ENCODE results near the gene SS18L1.
A peak's percentile ranks its signal among the peaks of the same experiment; 100 is the strongest.

DNA sequence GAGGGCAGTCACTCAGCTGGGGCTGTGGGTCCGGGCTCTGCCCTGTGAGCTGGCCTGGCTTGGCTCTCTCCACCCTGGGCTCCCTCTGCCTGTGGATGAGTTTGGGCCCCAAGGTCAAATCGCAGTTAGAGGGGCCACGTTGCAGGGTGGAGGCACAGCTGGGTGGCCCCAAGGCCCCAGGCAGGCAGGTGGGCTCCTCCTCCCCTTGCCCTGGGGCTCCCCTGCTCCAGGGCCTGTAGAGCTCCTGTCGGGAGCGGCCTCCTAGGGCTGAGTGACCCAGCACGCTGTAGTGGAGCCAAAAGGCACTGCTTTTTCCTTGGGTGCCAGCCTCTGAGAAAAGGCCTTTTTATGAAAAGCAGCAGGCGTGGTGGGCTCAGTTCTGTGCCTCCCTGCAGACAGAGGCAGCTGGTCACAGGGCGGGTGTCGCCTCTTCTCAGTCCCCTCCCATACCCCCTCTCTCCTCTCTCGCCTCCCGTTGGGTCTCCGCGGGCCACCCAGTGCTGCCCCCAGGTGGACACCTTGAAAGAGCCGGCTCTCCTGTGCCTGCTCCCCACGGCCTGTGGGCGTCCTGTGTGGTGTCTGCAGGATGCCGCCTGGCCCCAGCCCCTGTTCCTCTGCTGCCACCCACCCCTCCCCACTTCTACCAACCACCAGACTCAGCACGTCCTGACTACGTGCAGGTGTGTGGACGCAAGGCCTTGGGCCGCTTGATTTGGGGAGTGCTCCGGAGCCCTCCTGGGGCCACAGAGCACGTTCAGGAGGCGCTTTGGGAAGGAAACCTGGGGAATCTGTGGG lies 13.2 kb downstream of the SS18L1 start:
- TF ChIP-seq ELF1 (IDR thresholded peaks at IDR 0.05): no peak
- TF ChIP-seq, protein P1, sequence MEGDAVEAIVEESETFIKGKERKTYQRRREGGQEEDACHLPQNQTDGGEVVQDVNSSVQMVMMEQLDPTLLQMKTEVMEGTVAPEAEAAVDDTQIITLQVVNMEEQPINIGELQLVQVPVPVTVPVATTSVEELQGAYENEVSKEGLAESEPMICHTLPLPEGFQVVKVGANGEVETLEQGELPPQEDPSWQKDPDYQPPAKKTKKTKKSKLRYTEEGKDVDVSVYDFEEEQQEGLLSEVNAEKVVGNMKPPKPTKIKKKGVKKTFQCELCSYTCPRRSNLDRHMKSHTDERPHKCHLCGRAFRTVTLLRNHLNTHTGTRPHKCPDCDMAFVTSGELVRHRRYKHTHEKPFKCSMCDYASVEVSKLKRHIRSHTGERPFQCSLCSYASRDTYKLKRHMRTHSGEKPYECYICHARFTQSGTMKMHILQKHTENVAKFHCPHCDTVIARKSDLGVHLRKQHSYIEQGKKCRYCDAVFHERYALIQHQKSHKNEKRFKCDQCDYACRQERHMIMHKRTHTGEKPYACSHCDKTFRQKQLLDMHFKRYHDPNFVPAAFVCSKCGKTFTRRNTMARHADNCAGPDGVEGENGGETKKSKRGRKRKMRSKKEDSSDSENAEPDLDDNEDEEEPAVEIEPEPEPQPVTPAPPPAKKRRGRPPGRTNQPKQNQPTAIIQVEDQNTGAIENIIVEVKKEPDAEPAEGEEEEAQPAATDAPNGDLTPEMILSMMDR (IDR thresholded peaks at IDR 0.05): peak; percentile 71
- TF ChIP-seq, protein P2, sequence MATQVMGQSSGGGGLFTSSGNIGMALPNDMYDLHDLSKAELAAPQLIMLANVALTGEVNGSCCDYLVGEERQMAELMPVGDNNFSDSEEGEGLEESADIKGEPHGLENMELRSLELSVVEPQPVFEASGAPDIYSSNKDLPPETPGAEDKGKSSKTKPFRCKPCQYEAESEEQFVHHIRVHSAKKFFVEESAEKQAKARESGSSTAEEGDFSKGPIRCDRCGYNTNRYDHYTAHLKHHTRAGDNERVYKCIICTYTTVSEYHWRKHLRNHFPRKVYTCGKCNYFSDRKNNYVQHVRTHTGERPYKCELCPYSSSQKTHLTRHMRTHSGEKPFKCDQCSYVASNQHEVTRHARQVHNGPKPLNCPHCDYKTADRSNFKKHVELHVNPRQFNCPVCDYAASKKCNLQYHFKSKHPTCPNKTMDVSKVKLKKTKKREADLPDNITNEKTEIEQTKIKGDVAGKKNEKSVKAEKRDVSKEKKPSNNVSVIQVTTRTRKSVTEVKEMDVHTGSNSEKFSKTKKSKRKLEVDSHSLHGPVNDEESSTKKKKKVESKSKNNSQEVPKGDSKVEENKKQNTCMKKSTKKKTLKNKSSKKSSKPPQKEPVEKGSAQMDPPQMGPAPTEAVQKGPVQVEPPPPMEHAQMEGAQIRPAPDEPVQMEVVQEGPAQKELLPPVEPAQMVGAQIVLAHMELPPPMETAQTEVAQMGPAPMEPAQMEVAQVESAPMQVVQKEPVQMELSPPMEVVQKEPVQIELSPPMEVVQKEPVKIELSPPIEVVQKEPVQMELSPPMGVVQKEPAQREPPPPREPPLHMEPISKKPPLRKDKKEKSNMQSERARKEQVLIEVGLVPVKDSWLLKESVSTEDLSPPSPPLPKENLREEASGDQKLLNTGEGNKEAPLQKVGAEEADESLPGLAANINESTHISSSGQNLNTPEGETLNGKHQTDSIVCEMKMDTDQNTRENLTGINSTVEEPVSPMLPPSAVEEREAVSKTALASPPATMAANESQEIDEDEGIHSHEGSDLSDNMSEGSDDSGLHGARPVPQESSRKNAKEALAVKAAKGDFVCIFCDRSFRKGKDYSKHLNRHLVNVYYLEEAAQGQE (IDR thresholded peaks at IDR 0.05; ENCODE audit: low read depth, low read length): no peak

Measured in SK-N-SH (cell line).